Stimulated activated CD8-positive, alpha-beta memory T cell treated with anti-CD3 and anti-CD28 coated beads, Interleukin-15, amount 100 ng/mL, for 24 hours (primary cell): Measurements from ENCODE around the gene MAGEA11.
"Not testable (repeated sequence)": the region's sequence is repeated elsewhere in the genome, so short reads cannot be mapped to it uniquely, and the experiment has no call there.

Experiments
- DNase-seq: peaks from one replicate; pipeline ENCODE4 v3.0.0-alpha.2; 2020; ENCODE audit warnings: low read depth

MAGEA11 gene

GRCh38 chrX:149718757-149719156 lies 6.9 kb downstream of the MAGEA11 start:
- DNase-seq: no peak

GRCh38 chrX:149720021-149720689 lies 8.3 kb downstream of the MAGEA11 start:
- DNase-seq: no peak

GRCh38 chrX:149721241-149721640 lies 9.4 kb downstream of the MAGEA11 start:
- not testable (repeated sequence) for DNase-seq

GRCh38 chrX:149721778-149722177 lies 9.9 kb downstream of the MAGEA11 start:
- DNase-seq: no peak

- DNase-seq: not testable (repeated sequence)
These were observed 11.8 kb downstream of the MAGEA11 start for GRCh38 chrX:149723583-149724118.

GRCh38 chrX:149727308-149727707 lies 15.4 kb downstream of the MAGEA11 start:
- DNase-seq: not testable (repeated sequence)

- DNase-seq: not testable (repeated sequence)
These were observed 30.4 kb downstream of the MAGEA11 start for GRCh38 chrX:149742269-149742668.

- not testable (repeated sequence) for DNase-seq
These were observed 34.6 kb downstream of the MAGEA11 start for GRCh38 chrX:149746390-149747007.

GRCh38 chrX:149757206-149758067 lies 45.6 kb downstream of the MAGEA11 start:
- no peak for DNase-seq

GRCh38 chrX:149758068-149758714 lies 46.3 kb downstream of the MAGEA11 start:
- no peak for DNase-seq

- not testable (repeated sequence) for DNase-seq
These were observed 46.8 kb downstream of the MAGEA11 start for GRCh38 chrX:149758715-149759078.

GRCh38 chrX:149759824-149760223 lies 48.0 kb downstream of the MAGEA11 start:
- no peak for DNase-seq

- DNase-seq: no peak
These were observed 49.1 kb downstream of the MAGEA11 start for GRCh38 chrX:149760965-149761364.

GRCh38 chrX:149761858-149762674 lies 50.2 kb downstream of the MAGEA11 start:
- not testable (repeated sequence) for DNase-seq

GRCh38 chrX:149762696-149763614 lies 51.1 kb downstream of the MAGEA11 start:
- DNase-seq: no peak
